Fibroblast of pulmonary artery (primary cell): ENCODE data around the gene HTATSF1.

Experiments used
- DNase-seq: peaks from one replicate; pipeline ENCODE4 v3.0.0-alpha.2; 2010; ENCODE audit warnings: low read depth
- H3K4me3 ChIP-seq: replicated peaks from 2 replicates; pipeline ENCODE4 v1.5.1; 2011; ENCODE audit warnings: low read depth, mild to moderate bottlenecking, control low read depth, low read length, moderate library complexity
- CTCF ChIP-seq: IDR thresholded peaks from 2 replicates; pipeline ENCODE4 v1.5.1; 2011; ENCODE audit warnings: mild to moderate bottlenecking, control low read depth, low read length, inconsistent platforms; ENCODE audit errors: missing control alignments

The HTATSF1 gene

GRCh38 chrX:136529795-136530194 is 32.4 kb downstream of the HTATSF1 start:
- TF ChIP-seq CTCF = no peak
- no peak for DNase-seq
- H3K4me3 ChIP-seq = no peak overlapping the region

GRCh38 chrX:136531951-136532350 is 34.6 kb downstream of the HTATSF1 start, which contains the start of gene VGLL1:
VGLL1 (plus strand) TSS chrX:136532215; CDS start chrX:136536021, 3,806 bp downstream.
- DNase-seq = no peak
- H3K4me3 ChIP-seq = no peak within 1 kb of the TSS
- no peak for TF ChIP-seq CTCF

GRCh38 chrX:136534131-136534530 is 36.7 kb downstream of the HTATSF1 start:
- DNase-seq = no peak
- TF ChIP-seq CTCF = no peak
- no peak overlapping the region for H3K4me3 ChIP-seq

GRCh38 chrX:136538811-136539210 is 41.4 kb downstream of the HTATSF1 start:
- TF ChIP-seq CTCF = no peak
- no peak for DNase-seq
- H3K4me3 ChIP-seq = no peak overlapping the region

GRCh38 chrX:136540226-136540625 is 42.8 kb downstream of the HTATSF1 start:
- TF ChIP-seq CTCF = no peak
- DNase-seq = no peak
- no peak overlapping the region for H3K4me3 ChIP-seq

GRCh38 chrX:136541294-136541693 is 43.9 kb downstream of the HTATSF1 start:
- no peak overlapping the region for H3K4me3 ChIP-seq
- DNase-seq = no peak
- TF ChIP-seq CTCF = no peak

GRCh38 chrX:136542281-136542680 is 44.9 kb downstream of the HTATSF1 start:
- no peak overlapping the region for H3K4me3 ChIP-seq
- DNase-seq = no peak
- TF ChIP-seq CTCF = no peak
